Memory B cell (primary cell): ENCODE data around the gene CHD5.
"Not testable (repeated sequence)": the region's sequence is repeated elsewhere in the genome, so short reads cannot be mapped to it uniquely, and the experiment has no call there.

Experiments
- ATAC-seq: fragments of 150-1000 bp; cut with Tn5 transposase; 2 replicates; pipeline ENCODE4 v1.10.0; 2021; ENCODE audit warnings: low read depth, mild to moderate bottlenecking, moderate library complexity
- DNase-seq, 2 donors: peaks; one replicate each; pipeline ENCODE4 v3.0.0; 2022; ENCODE audit warnings: low spot score in 2 of 2
- H3K27ac Mint-ChIP-seq: one replicate; pipeline ENCODE4 v1.8.0; 2022; ENCODE audit warnings: mild to moderate bottlenecking, moderate library complexity, mixed read lengths
- H3K27me3 Mint-ChIP-seq: one replicate; pipeline ENCODE4 v1.8.0; 2022; ENCODE audit warnings: mixed read lengths
- H3K36me3 Mint-ChIP-seq: one replicate; pipeline ENCODE4 v1.8.0; 2022; ENCODE audit warnings: mild to moderate bottlenecking, mixed read lengths
- H3K4me1 Mint-ChIP-seq: one replicate; pipeline ENCODE4 v1.8.0; 2022; ENCODE audit warnings: mixed read lengths
- H3K4me3 Mint-ChIP-seq: one replicate; pipeline ENCODE4 v1.8.0; 2022; ENCODE audit warnings: mild to moderate bottlenecking, moderate library complexity, mixed read lengths
- H3K9me3 Mint-ChIP-seq: one replicate; pipeline ENCODE4 v1.8.0; 2022; ENCODE audit warnings: mixed read lengths

The CHD5 gene

DNA sequence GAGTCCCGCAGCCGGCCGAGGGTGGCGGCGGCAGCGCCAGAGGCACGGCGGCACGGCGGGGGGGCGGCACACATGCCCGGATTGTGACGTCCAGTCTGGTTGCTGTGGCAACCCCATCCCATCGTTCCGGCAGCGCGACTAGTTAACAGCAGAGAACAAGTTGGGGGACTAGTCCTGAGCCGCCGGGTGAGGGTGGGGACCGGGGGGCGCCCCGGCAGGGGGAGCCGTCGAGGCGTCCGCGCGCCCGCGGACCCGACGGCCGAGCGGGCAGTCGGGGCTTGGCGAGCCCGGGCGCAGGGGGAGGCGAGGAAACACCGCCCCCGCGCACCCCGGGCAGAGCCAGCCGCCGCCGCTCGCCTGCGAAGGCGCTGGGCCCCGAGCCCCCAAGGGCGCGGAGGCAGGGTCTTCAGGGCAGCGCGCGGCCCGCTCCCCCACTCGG lies at the start of gene CHD5:
Gene CHD5, minus strand, starts transcription at position 54 of the 439 bp plus-strand sequence. CDS start 298 bp downstream, outside the sequence.
- peaks cover 12% of the 10 kb centered on the region for H3K27me3 Mint-ChIP-seq
- peaks cover 5% of the 10 kb centered on the region for H3K36me3 Mint-ChIP-seq
- H3K9me3 Mint-ChIP-seq = no peaks in the 10 kb centered on the region
- no peak within 1 kb of the TSS for H3K27ac Mint-ChIP-seq
- peak; percentile 24 for ATAC-seq
- H3K4me1 Mint-ChIP-seq = peaks cover 11% of the 10 kb centered on the region
- no peak for DNase-seq
- peak within 1 kb of the TSS; percentile 60 for H3K4me3 Mint-ChIP-seq

DNA sequence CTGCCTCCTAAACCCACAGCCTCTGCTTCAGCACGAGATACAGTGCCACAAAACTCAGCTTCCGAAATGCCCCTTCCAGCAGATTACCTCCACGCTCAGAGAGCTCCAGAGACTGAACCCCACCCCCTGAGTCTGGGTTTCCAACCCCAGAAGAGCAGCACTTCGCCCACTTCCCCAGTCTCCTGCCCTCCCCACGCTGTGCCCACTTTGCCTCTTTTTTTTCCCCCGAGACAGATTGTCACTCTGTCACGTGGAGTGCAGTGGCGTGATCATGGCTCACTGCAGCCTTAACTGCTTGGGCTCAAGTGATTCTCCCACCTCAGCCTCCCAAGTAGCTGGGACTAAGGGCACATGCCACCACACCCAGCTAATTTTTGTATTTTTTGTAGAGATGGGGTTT lies 45.5 kb upstream of the CHD5 start:
- peaks cover 25% of the 10 kb centered on the region for H3K36me3 Mint-ChIP-seq
- no peaks in the 10 kb centered on the region for H3K9me3 Mint-ChIP-seq
- no peak overlapping the region for H3K4me3 Mint-ChIP-seq
- no peaks in the 10 kb centered on the region for H3K27me3 Mint-ChIP-seq
- ATAC-seq (no peak), DNase-seq (no peak)
- H3K4me1 Mint-ChIP-seq = peaks cover 2% of the 10 kb centered on the region
- H3K27ac Mint-ChIP-seq = no peak overlapping the region

DNA sequence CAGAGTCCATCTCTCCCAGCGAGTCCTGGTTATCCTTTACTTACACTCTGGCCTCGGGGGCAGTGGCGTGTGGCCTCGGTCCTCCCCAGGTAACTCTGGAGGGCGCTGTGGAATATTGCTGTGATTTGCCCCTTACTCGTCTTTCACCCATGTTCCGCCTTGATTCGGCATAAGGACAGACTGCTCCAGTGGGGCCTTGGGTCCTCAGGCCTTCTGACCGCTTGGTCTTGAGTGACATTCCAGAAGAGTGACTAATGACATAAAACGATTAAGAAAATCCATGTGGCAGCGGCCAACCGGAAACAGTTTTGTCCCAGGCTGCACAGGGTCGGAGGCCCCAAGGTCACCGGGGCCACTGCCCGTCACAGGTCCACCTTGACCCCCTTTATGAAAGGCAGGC lies 44.6 kb upstream of the CHD5 start:
- DNase-seq (no peak), ATAC-seq (no peak)
- Mint-ChIP-seq H3K27me3 (no peaks in the 10 kb centered on the region), H3K9me3 (no peaks in the 10 kb centered on the region), H3K4me3 (no peak overlapping the region), H3K36me3 (peaks cover 24% of the 10 kb centered on the region), H3K4me1 (peaks cover 2% of the 10 kb centered on the region), H3K27ac (no peak overlapping the region)

DNA sequence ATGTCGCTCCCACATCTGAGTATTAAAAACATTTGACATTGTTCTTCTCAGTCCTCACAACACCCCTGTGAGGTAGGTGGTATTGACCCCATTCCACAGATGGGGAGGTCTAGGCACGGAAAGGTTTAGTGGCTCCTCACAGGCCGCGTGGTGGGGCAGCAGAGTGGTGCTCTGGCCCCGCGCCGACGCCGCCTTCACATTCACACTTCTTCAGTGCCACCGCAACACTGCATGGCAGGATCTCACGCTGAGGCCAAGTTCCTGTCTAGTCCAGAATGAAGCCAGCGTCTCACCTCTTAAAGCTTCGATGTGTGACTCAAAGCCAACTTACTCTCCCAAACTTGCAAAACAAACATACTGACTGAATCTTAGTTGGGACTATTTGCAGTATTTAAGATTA lies 43.5 kb upstream of the CHD5 start:
- Mint-ChIP-seq H3K27me3 (no peaks in the 10 kb centered on the region), H3K36me3 (peaks cover 24% of the 10 kb centered on the region), H3K9me3 (no peaks in the 10 kb centered on the region), H3K4me3 (no peak overlapping the region), H3K27ac (no peak overlapping the region), H3K4me1 (peaks cover 2% of the 10 kb centered on the region)
- DNase-seq (no peak), ATAC-seq (no peak)

DNA sequence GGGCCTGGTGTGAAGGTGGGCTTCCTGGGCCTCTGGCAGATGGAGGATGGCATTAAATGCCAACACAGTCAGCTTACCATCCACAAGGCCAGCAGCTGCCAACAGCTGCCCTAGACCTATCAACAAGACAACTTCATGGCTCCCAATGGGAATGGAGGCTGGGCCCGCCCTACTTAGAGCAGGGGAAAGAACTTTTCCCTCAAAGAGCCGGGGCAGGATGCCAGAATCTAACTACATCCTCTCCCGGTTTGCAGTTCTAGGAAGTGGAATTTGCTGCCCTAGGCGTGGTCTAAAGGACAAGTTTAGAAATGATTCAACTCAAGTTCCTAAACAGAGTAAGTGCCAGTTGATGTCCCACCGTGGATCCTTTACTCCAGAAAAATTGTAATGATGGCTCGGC lies 42.5 kb upstream of the CHD5 start:
- Mint-ChIP-seq H3K9me3 (no peaks in the 10 kb centered on the region), H3K36me3 (peaks cover 23% of the 10 kb centered on the region), H3K4me3 (no peak overlapping the region), H3K27ac (no peak overlapping the region), H3K4me1 (peaks cover 2% of the 10 kb centered on the region), H3K27me3 (peaks cover 3% of the 10 kb centered on the region)
- DNase-seq (no peak), ATAC-seq (no peak)

DNA sequence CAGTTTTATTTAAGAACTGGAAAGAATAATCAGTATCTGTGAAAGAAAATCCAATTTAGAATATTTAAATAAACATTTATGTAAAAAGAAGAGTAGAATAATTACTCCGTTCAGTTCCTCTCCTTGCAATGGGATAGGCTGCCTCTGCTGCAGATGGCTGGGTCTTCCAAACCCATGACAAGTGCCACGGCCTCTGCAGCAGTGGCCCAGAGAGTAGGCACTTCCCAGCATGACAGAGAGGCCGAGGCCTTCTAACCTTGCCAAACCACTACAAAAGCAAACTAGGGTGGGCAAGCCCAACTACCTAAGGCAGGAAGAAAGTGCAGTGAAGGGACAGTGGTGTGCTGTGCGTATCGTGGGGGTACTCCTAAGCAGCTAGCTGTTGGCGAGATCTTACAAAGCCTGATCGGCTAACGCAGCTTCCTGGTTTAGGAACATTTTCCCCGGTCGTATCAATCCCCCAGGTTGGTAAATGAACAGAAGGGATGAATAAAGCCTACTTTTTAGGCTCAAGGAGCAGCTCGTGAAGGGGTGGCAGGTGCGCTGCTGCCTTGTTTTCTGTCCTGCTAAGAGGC lies 41.2 kb upstream of the CHD5 start:
- Mint-ChIP-seq H3K4me1 (no peaks in the 10 kb centered on the region), H3K27me3 (peaks cover 12% of the 10 kb centered on the region), H3K27ac (no peak overlapping the region), H3K4me3 (no peak overlapping the region), H3K36me3 (peaks cover 21% of the 10 kb centered on the region), H3K9me3 (no peaks in the 10 kb centered on the region)
- ATAC-seq = no peak
- DNase-seq = no peak

DNA sequence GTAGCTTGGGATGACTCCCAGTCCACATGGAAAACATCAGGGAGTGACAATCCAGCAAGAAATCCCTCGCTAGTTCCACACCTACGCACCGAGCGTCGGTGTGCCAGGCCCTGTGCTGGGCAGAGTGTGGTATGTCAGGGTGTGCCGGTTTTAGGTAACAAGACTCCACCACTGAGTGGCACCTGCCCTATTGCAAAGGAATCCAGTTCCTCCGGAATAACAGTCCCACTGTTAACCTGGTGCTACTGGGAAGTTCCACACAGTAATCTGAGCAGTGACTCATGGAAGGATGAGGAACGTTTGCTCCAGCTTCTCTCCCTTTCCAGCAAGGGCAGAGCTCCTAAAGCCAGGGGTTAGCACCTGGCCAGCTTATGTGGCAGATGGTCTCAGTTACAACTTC lies 40.1 kb upstream of the CHD5 start:
- no peak for ATAC-seq
- peaks cover 16% of the 10 kb centered on the region for H3K27me3 Mint-ChIP-seq
- DNase-seq = no peak
- no peak overlapping the region for H3K27ac Mint-ChIP-seq
- no peaks in the 10 kb centered on the region for H3K4me1 Mint-ChIP-seq
- H3K36me3 Mint-ChIP-seq = peaks cover 14% of the 10 kb centered on the region
- no peak overlapping the region for H3K4me3 Mint-ChIP-seq
- H3K9me3 Mint-ChIP-seq = no peaks in the 10 kb centered on the region

DNA sequence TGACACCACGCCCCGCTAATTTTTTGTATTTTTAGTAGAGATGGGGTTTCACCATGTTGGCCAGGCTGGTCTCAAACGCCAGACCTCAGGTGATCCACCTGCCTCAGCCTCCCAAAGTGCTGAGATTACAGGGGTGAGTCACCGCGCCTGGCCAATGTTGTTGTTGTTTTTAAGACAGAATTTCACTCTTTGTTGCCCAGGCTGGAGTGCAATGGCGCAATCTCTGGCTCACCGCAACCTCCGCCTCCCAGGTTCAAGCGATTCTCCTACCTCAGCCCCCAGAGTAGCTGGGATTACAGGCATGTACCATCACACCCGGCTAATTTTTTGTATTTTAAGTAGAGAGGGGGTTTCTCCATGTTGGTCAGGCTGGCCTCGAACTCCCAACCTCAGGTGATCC lies 39.5 kb upstream of the CHD5 start:
- H3K27ac Mint-ChIP-seq, DNase-seq, H3K4me3 Mint-ChIP-seq, ATAC-seq, H3K9me3 Mint-ChIP-seq, H3K4me1 Mint-ChIP-seq: not testable (repeated sequence)
- Mint-ChIP-seq H3K36me3 (peaks cover 10% of the 10 kb centered on the region), H3K27me3 (peaks cover 18% of the 10 kb centered on the region)

DNA sequence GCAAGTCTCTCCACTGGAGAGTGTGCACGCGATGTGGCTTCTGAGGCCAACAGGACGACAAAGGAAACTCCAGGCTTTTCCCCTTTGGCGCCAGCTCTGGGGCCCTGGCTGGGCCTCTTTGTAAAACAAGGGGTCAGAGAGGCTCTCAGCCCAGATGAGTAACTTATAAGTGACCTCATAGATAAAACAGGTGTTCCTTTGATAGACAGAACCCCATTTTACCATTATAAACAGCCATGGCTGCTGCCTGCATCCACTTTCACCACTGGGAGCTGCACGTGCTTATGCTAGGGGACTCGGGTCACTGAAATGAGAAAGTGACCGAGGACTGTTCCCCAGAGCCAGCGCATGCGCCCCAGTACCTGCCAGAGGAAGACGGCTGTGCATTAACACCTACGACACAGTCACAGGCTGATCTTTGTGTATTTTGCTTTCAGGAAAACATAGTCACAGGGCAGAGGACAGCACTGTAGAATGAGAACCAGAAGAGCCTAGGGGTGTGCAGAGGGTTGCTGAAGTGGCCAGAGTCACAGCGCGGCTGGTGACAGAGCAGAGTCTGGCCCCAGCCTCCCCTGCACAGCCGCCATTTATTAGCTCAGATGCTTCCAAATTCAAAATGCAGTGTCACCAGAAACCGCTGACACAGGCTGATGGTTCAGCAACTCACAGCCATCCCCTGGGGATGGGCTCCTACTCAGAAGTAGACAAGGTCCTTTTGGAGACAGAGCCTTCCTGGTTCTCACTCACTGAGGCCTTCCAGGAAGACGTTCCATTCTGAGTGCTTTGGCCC lies 38.4 kb upstream of the CHD5 start:
- no peak for DNase-seq
- no peak overlapping the region for H3K4me3 Mint-ChIP-seq
- H3K27ac Mint-ChIP-seq = no peak overlapping the region
- H3K4me1 Mint-ChIP-seq = no peaks in the 10 kb centered on the region
- peaks cover 2% of the 10 kb centered on the region for H3K9me3 Mint-ChIP-seq
- H3K36me3 Mint-ChIP-seq = no peaks in the 10 kb centered on the region
- H3K27me3 Mint-ChIP-seq = peaks cover 18% of the 10 kb centered on the region
- ATAC-seq = no peak

DNA sequence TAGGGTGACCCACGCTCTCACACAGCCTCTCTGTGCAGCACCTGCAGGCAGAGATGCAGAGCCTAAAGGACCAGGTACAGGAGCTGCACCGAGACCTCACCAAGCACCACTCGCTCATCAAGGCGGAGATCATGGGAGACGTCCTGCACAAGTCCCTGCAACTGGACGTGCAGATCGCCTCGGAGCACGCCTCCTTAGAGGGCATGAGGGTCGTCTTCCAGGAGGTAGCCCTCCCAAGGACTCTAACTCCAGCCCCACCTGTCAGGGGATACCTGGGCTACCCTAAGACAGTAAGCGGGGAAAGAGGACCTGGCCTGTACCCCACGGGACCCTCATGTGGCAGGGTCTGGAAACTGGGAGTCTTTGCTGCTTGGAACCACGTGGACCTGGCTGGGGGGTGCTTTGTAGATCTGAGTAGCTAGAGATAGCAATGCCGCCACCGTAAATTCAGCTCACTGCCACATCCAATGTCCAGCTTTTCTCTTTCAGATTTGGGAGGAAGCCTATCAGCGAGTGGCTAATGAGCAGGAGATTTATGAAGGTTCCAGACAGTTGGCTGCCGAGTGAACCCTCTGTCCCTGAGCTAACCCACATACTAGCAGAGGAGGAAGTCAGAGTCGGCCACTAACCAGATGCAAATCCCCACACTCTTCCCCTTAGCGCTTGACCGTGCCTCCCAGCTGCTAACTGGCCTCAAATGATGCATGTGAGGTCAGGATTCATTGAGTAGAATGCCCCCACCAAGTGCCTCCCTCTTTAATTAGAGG lies 32.3 kb upstream of the CHD5 start:
- no peak overlapping the region for H3K27ac Mint-ChIP-seq
- DNase-seq (no peak), ATAC-seq (peak; percentile 36)
- H3K4me3 Mint-ChIP-seq = no peak overlapping the region
- H3K27me3 Mint-ChIP-seq = peaks cover 23% of the 10 kb centered on the region
- peaks cover 23% of the 10 kb centered on the region for H3K4me1 Mint-ChIP-seq
- peaks cover 2% of the 10 kb centered on the region for H3K9me3 Mint-ChIP-seq
- no peaks in the 10 kb centered on the region for H3K36me3 Mint-ChIP-seq

DNA sequence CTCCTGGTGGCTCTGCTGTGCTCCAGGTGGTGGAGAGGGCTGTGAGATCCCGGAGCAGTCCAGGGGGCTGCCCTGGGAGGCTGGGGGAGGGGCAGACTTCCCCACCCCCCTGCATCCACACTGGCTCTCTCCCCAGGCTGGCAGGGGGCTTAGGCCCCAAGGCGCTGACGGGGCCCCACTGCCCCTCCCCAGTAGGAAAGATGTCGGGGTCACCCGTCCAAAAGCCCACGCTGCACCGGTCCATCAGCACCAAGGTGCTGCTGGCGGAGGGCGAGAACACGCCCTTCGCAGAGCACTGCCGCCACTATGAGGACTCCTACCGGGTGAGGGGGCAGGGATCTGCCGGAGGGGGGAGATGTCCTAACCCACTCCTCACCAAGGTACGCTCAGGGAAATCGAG lies 31.6 kb upstream of the CHD5 start:
- H3K27ac Mint-ChIP-seq = no peak overlapping the region
- peaks cover 2% of the 10 kb centered on the region for H3K9me3 Mint-ChIP-seq
- H3K4me3 Mint-ChIP-seq = no peak overlapping the region
- H3K4me1 Mint-ChIP-seq = peaks cover 25% of the 10 kb centered on the region
- ATAC-seq (no peak), DNase-seq (no peak)
- peaks cover 21% of the 10 kb centered on the region for H3K27me3 Mint-ChIP-seq
- H3K36me3 Mint-ChIP-seq = no peaks in the 10 kb centered on the region

DNA sequence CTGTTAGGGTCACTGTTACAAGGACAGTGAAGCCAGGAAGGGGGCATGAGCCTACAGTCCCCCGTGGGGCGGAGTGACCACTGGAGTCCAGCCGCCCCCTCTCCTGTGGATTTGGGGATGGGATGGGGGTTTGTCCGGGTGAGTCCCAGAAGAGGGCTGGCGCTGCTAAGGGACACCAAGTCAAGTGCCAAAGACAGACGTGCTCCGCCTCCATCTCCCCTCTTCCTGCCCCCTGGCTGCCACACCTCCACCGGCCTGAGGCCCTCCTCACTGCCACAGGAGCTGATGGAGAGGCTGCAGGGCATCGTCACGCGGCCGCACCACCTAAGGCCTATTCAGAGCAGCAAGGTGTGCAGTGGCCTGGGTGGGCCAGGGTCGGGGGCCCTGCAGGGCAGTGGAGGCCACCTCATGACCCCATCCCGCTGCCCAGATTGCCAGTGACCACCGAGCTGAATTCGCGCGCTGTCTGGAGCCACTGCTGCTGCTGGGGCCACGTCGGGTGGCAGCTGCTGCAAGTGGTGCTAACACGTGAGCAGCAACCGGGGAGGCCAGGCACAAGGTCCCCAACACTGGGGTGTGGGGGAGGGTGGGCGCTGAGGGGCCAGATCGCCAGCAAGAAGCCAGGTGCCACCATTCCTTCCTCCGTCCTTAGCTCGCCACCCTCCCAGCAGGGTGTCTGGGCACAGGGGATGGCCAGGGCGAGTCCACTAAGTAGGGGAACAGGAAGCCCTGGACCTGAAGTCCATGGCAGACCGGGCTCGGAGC lies 30.7 kb upstream of the CHD5 start:
- no peaks in the 10 kb centered on the region for H3K36me3 Mint-ChIP-seq
- peaks cover 2% of the 10 kb centered on the region for H3K9me3 Mint-ChIP-seq
- H3K27ac Mint-ChIP-seq = no peak overlapping the region
- ATAC-seq (no peak), DNase-seq (no peak)
- H3K4me1 Mint-ChIP-seq = peaks cover 25% of the 10 kb centered on the region
- H3K27me3 Mint-ChIP-seq = peaks cover 21% of the 10 kb centered on the region
- no peak overlapping the region for H3K4me3 Mint-ChIP-seq

DNA sequence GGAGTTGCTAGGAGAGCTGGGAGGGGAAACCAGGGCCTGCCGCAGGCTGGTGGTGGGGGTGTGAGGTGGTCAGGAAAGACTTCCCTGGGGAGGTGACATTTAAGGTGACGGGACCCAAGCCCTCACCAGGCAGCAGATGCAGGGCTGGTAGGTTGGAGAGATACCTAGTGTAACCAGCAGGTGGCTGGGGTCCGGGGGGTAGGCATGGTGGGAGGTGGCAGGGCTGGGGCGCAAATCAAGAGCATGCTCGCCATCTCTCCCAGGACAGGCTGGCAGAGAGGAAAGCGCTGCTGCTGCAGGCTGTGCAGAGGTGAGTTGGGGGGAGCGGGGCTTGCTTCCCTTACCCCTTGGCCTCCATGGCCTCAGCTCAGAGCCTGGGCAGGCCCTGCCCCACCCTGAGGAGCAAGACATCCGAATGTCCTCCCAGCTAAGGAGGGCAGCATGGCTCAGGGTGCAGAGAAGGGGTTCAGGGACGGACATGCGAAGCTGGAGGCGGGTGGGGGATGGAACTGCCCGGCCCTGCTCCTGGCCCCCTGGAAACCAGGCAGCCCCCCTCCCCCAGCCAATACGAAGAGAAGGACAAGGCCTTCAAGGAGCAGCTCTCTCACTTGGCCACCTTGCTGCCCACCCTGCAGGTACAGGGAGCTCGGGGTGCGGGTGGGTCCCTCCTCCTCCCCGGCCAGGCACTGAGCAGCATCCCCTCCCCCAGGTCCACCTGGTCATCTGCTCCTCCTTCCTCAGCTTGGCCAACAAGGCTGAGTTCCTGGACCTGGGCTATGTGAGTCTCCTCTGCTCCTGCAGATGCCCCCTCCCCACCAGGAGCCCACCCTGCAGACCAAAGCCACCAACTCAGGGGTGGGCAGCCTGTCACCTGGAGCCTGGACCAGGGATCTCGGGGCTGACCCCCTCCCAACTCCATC lies 29.8 kb upstream of the CHD5 start:
- peaks cover 2% of the 10 kb centered on the region for H3K9me3 Mint-ChIP-seq
- no peak for DNase-seq
- H3K4me3 Mint-ChIP-seq = peak overlapping the region; percentile 73
- no peak overlapping the region for H3K27ac Mint-ChIP-seq
- ATAC-seq = peak; percentile 38
- peaks cover 25% of the 10 kb centered on the region for H3K4me1 Mint-ChIP-seq
- H3K36me3 Mint-ChIP-seq = no peaks in the 10 kb centered on the region
- peaks cover 16% of the 10 kb centered on the region for H3K27me3 Mint-ChIP-seq
